IMR-90 (cell line): Measurements from ENCODE around the gene NPAS3.

Source experiments
- RFX5 ChIP-seq: IDR thresholded peaks from 2 replicates; pipeline ENCODE4 v1.8.0; 2012; ENCODE audit warnings: low read depth, mild to moderate bottlenecking, low read length, moderate library complexity
- SMC3 ChIP-seq: fragments of 150-350 bp; IDR thresholded peaks from 2 replicates; pipeline ENCODE4 v1.6.1; 2016; ENCODE audit warnings: low read depth, mild to moderate bottlenecking, antibody characterized with exemption, low read length, moderate library complexity
- TF ChIP-seq, protein P1 (sequence below): conservative IDR thresholded peaks from 2 replicates; pipeline ENCODE4 v1.5.1; 2012; ENCODE audit warnings: mild to moderate bottlenecking, low read depth, low read length, improper control_type of control experiment

DNA sequence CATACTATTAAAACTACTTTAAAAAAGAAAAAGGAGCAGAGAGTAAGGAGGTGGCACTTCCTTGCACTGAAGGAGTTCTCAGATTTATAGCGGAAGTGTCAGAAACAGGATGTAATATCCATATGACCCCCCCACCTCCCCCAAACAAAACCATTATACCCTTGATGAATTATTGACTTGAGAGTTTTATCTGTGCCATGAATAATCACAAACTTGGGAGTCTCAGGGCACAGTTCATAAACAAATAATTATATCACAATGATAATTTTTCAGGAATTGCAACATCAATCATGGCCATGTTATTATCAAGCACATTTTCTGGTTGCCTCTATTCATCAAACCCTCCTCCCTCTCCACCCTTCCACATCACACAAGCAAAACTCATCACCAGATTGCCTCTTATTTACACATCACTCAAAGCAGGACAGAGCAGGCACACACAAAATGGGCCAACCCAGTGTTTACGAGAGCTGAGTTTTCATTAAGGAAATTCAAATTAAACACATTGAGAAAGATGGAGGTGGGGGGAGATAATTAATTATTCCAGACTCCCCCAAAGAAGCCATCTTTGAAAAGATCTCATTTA, 870.8 kb downstream of the NPAS3 start:
- TF ChIP-seq RFX5 (no peak), SMC3 (no peak)
- TF ChIP-seq, protein P1, sequence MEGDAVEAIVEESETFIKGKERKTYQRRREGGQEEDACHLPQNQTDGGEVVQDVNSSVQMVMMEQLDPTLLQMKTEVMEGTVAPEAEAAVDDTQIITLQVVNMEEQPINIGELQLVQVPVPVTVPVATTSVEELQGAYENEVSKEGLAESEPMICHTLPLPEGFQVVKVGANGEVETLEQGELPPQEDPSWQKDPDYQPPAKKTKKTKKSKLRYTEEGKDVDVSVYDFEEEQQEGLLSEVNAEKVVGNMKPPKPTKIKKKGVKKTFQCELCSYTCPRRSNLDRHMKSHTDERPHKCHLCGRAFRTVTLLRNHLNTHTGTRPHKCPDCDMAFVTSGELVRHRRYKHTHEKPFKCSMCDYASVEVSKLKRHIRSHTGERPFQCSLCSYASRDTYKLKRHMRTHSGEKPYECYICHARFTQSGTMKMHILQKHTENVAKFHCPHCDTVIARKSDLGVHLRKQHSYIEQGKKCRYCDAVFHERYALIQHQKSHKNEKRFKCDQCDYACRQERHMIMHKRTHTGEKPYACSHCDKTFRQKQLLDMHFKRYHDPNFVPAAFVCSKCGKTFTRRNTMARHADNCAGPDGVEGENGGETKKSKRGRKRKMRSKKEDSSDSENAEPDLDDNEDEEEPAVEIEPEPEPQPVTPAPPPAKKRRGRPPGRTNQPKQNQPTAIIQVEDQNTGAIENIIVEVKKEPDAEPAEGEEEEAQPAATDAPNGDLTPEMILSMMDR: no peak
